Chondrocyte (in vitro differentiated cells): ENCODE measurements around the gene WIPI1. TPM values are rescaled to one million over a fixed set of nuclear protein-coding genes. Genes with fewer than 3 reads are reported as not detected.
A peak's percentile ranks its signal among the peaks of the same experiment; 100 is the strongest.

Source experiments
- DNase-seq: peaks from one replicate; pipeline ENCODE4 v3.0.0; 2021; ENCODE audit warnings: mixed read lengths, low spot score
- H3K27ac Mint-ChIP-seq: one replicate; pipeline ENCODE4 v1.8.0; 2021; ENCODE audit warnings: mild to moderate bottlenecking, moderate library complexity, mixed read lengths; ENCODE audit not compliant: unreplicated experiment
- H3K27me3 Mint-ChIP-seq: 2 replicates; pipeline ENCODE4 v1.8.0; 2021; ENCODE audit warnings: low read depth, mixed read lengths
- H3K36me3 Mint-ChIP-seq: 2 replicates; pipeline ENCODE4 v1.8.0; 2021; ENCODE audit warnings: low read depth, mixed read lengths
- H3K4me1 Mint-ChIP-seq: 2 replicates; pipeline ENCODE4 v1.8.0; 2021; ENCODE audit warnings: low read depth, mild to moderate bottlenecking, mixed read lengths
- H3K4me3 Mint-ChIP-seq: one replicate; pipeline ENCODE4 v1.8.0; 2021; ENCODE audit warnings: mild to moderate bottlenecking, moderate library complexity, mixed read lengths; ENCODE audit not compliant: unreplicated experiment
- H3K9me3 Mint-ChIP-seq: 2 replicates; pipeline ENCODE4 v1.8.0; 2021; ENCODE audit warnings: low read depth, mixed read lengths
- CTCF ChIP-seq: fragments of 200-600 bp; sonication (generic); IDR thresholded peaks from 2 replicates; pipeline ENCODE4 v1.5.0; 2021; ENCODE audit warnings: antibody characterized with exemption, mild to moderate bottlenecking, moderate library complexity
- total RNA-seq: library from RNA; stranded (reverse); gene quantifications from 3 replicates; pipeline ENCODE4 v1.2.1, GENCODE V29; 2021

WIPI1 gene
- total RNA-seq, 1 donor from 2014 or later = 119 TPM

- Mint-ChIP-seq H3K27me3 (peaks cover 1% of the 10 kb centered on the region), H3K36me3 (peaks cover 2% of the 10 kb centered on the region), H3K4me1 (peaks cover 4% of the 10 kb centered on the region), H3K27ac (no peak overlapping the region), H3K4me3 (no peak overlapping the region), H3K9me3 (peaks cover 3% of the 10 kb centered on the region)
- TF ChIP-seq CTCF = no peak
- DNase-seq = no peak
These were observed 66.3 kb downstream of the WIPI1 start for GRCh38 chr17:68390888-68391545.

GRCh38 chr17:68389041-68389440 is 68.3 kb downstream of the WIPI1 start:
- no peak overlapping the region for H3K27ac Mint-ChIP-seq
- no peaks in the 10 kb centered on the region for H3K9me3 Mint-ChIP-seq
- H3K27me3 Mint-ChIP-seq = peaks cover 1% of the 10 kb centered on the region
- DNase-seq = no peak
- H3K36me3 Mint-ChIP-seq = no peaks in the 10 kb centered on the region
- H3K4me1 Mint-ChIP-seq = peaks cover 10% of the 10 kb centered on the region
- no peak overlapping the region for H3K4me3 Mint-ChIP-seq
- no peak for TF ChIP-seq CTCF

GRCh38 chr17:68387435-68388218 is 69.7 kb downstream of the WIPI1 start:
- DNase-seq = no peak
- Mint-ChIP-seq H3K27ac (no peak overlapping the region), H3K4me1 (peaks cover 18% of the 10 kb centered on the region), H3K4me3 (no peak overlapping the region), H3K9me3 (no peaks in the 10 kb centered on the region), H3K27me3 (peaks cover 1% of the 10 kb centered on the region), H3K36me3 (no peaks in the 10 kb centered on the region)
- no peak for TF ChIP-seq CTCF

GRCh38 chr17:68385490-68386215 is 71.6 kb downstream of the WIPI1 start:
- Mint-ChIP-seq H3K4me3 (no peak overlapping the region), H3K27ac (no peak overlapping the region), H3K36me3 (no peaks in the 10 kb centered on the region), H3K27me3 (peaks cover 1% of the 10 kb centered on the region), H3K4me1 (peaks cover 18% of the 10 kb centered on the region), H3K9me3 (no peaks in the 10 kb centered on the region)
- DNase-seq = peak; percentile 18
- TF ChIP-seq CTCF = no peak

GRCh38 chr17:68384941-68385340 is 72.4 kb downstream of the WIPI1 start:
- Mint-ChIP-seq H3K27ac (no peak overlapping the region), H3K36me3 (no peaks in the 10 kb centered on the region), H3K4me1 (peaks cover 18% of the 10 kb centered on the region), H3K9me3 (no peaks in the 10 kb centered on the region), H3K4me3 (no peak overlapping the region), H3K27me3 (peaks cover 1% of the 10 kb centered on the region)
- no peak for TF ChIP-seq CTCF
- DNase-seq = peak; percentile 33
